HepG2 (cell line): Measurements from ENCODE around the gene ANKRD10. TPM values are rescaled to one million over a fixed set of nuclear protein-coding genes. Genes with fewer than 3 reads are reported as not detected.

ENCODE experiments used
- ATAC-seq: fragments of 200-7000 bp; cut with Tn5 transposase; 3 replicates; pipeline ENCODE4 v1.9.1; 2020; ENCODE audit warnings: mild to moderate bottlenecking, moderate library complexity
- BruUV-seq: library from RNA; stranded (reverse); fragments of 400-500 nt; replicated peaks from 2 replicates; lab custom pipeline; 2021; lab: Mats Ljungman, UMichigan
- CTCF ChIA-PET: fragments of 300-600 bp; formaldehyde crosslinking; extraction: SDS; loops from one replicate; lab custom pipeline; 2021; ENCODE audit warnings: low total read pairs, inconsistent platforms, low intra/inter-chr PET ratio; lab: Yijun Ruan, JAX
- POLR2A ChIA-PET: fragments of 350-600 bp; sonication (Branson Sonifier 250); formaldehyde crosslinking; loops from one replicate; lab custom pipeline; 2020; ENCODE audit warnings: antibody characterized with exemption, inconsistent platforms; lab: Yijun Ruan, JAX
- DNase-seq: peaks from one replicate; pipeline ENCODE4 v3.0.0-alpha.2; 2015; ENCODE audit warnings: low spot score
- FAIRE-seq: peaks from 3 replicates; lab custom pipeline; 2011; peaks lifted over from hg19 to GRCh38; lab: Jason Lieb, UNC
- H2AFZ ChIP-seq: one replicate; pipeline ENCODE4 v1.6.1; 2011; ENCODE audit warnings: low read length, inconsistent platforms
- H3K27ac ChIP-seq: fragments of 300-600 bp; 3 replicates; pipeline ENCODE4 v1.8.0; 2011; ENCODE audit warnings: mixed run types, mild to moderate bottlenecking, mixed read lengths, low read length, inconsistent platforms; ENCODE audit not compliant: insufficient read depth; ENCODE audit errors: extremely low read length
- H3K27me3 ChIP-seq, 2 experiments: fragments of 200-600 bp in 1 of 2; 2 replicates in 1 of 2; 3 replicates in 1 of 2; pipeline versions ENCODE4 v1.6.0 to v1.8.0; 2011; ENCODE audit warnings: low read length in 2 of 2, mild to moderate bottlenecking in 2 of 2, moderate library complexity in 2 of 2, inconsistent platforms in 1 of 2; ENCODE audit not compliant: insufficient read depth in 2 of 2, control insufficient read depth in 1 of 2
- H3K36me3 ChIP-seq, 2 experiments: fragments of 200-600 bp in 1 of 2; replicated peaks in 1 of 2; 2 replicates in 1 of 2; 3 replicates in 1 of 2; pipeline versions ENCODE4 v1.5.1 to v1.8.0; 2011; ENCODE audit warnings: low read length in 2 of 2, inconsistent platforms in 1 of 2; ENCODE audit not compliant: insufficient read depth in 2 of 2, control insufficient read depth in 1 of 2
- H3K4me1 ChIP-seq: 2 replicates; pipeline ENCODE4 v1.5.1; 2012; ENCODE audit warnings: low read length, inconsistent platforms; ENCODE audit not compliant: insufficient read depth
- H3K4me2 ChIP-seq: 2 replicates; pipeline ENCODE4 v1.6.0; 2011; ENCODE audit warnings: low read depth, low read length, inconsistent platforms
- H3K4me3 ChIP-seq, 3 experiments: fragments of 200-600 bp in 1 of 3; sonication (generic), shearing (Covaris generic) in 1 of 3; replicated peaks in 1 of 3; 2 replicates each; pipeline ENCODE4 v1.5.1; 2011 to 2016; ENCODE audit warnings: low read length in 3 of 3, inconsistent platforms in 2 of 3, low read depth in 2 of 3, mild to moderate bottlenecking in 2 of 3, control low read depth in 1 of 3, mixed read lengths in 1 of 3; ENCODE audit not compliant: insufficient read depth in 1 of 3
- H3K79me2 ChIP-seq: one replicate; pipeline ENCODE4 v1.6.1; 2011; ENCODE audit warnings: low read length, inconsistent platforms; ENCODE audit not compliant: insufficient read depth
- H3K9ac ChIP-seq: 2 replicates; pipeline ENCODE4 v1.6.0; 2011; ENCODE audit warnings: mild to moderate bottlenecking, low read depth, low read length, inconsistent platforms; ENCODE audit not compliant: insufficient read depth
- H3K9me3 ChIP-seq: 2 replicates; pipeline ENCODE4 v1.5.1; 2012; ENCODE audit warnings: mild to moderate bottlenecking, low read length
- H4K20me1 ChIP-seq: 2 replicates; pipeline ENCODE4 v1.6.0; 2011; ENCODE audit warnings: inconsistent platforms, mild to moderate bottlenecking, low read length, moderate library complexity; ENCODE audit not compliant: insufficient read depth
- ATRX ChIP-seq: sonication (generic); formaldehyde crosslinking; IDR thresholded peaks from 2 replicates; pipeline ENCODE4 v1.4.0; 2020; ENCODE audit warnings: missing genetic modification reagents, borderline replicate concordance
- NCOA2 ChIP-seq: sonication (generic); formaldehyde crosslinking; IDR thresholded peaks from 2 replicates; pipeline ENCODE4 v1.8.0; 2022; ENCODE audit warnings: inconsistent platforms
- NKX3-1 ChIP-seq: sonication (generic); formaldehyde crosslinking; IDR thresholded peaks from 2 replicates; pipeline ENCODE4 v1.5.0; 2020; ENCODE audit warnings: missing genetic modification reagents
- NPAS2 ChIP-seq: sonication (generic); formaldehyde crosslinking; IDR thresholded peaks from 2 replicates; pipeline ENCODE4 v1.8.0; 2022; ENCODE audit warnings: mild to moderate bottlenecking, missing genetic modification reagents, borderline replicate concordance
- ZC3H4 ChIP-seq: sonication (generic); formaldehyde crosslinking; IDR thresholded peaks from 2 replicates; pipeline ENCODE4 v1.4.0; 2020; ENCODE audit warnings: missing genetic modification reagents, borderline replicate concordance
- WGBS: methylation state at CpG from one replicate; pipeline ENCODE4 v1.1.6; 2017; ENCODE audit warnings: low lambda C conversion rate; 5-methylcytosine and 5-hydroxymethylcytosine counted together
- in situ Hi-C: cut with HindIII; loops from 2 replicates; pipeline ENCODE4 v1.10.0; 2017; ENCODE audit warnings: low pct_unique_long_range_greater_than_20kb; ENCODE audit not compliant: extremely low pct_ligation_motif_present
- intact Hi-C: fragments of 100-400 bp; cut with micrococcal nuclease; formaldehyde crosslinking; loops from one replicate; pipeline ENCODE4 v1.10.0; 2022; ENCODE audit not compliant: unreplicated experiment
- polyA plus RNA-seq, 8 experiments: library from polyadenylated mRNA; depleted of rRNA in 3 of 8; stranded (reverse) in 7 of 8; unstranded in 1 of 8; fragments of >200 nt; fragmentation: Illumina TruSeq in 4 of 8; extraction: Trizol in 4 of 8; gene quantifications; 2 replicates each; pipeline versions ENCODE4 v1.2.1 to v1.2.3, GENCODE V29; 2011 to 2016; ENCODE audit warnings: low read depth in 4 of 8, missing spikeins in 1 of 8, mixed read lengths in 1 of 8; ENCODE audit not compliant: insufficient read depth in 1 of 8
- total RNA-seq, 5 experiments: library from RNA; depleted of rRNA; stranded (reverse); fragments of >200 nt; fragmentation: Illumina TruSeq; extraction: Trizol; gene quantifications; 2 replicates each; pipeline ENCODE4 v1.2.3, GENCODE V29; 2016; ENCODE audit warnings: low read depth in 1 of 5
- TF ChIP-seq, protein P1 (sequence below): sonication (generic); formaldehyde crosslinking; IDR thresholded peaks from 2 replicates; pipeline ENCODE4 v1.4.0; 2020; ENCODE audit warnings: missing genetic modification reagents, borderline replicate concordance
- TF ChIP-seq, protein P2 (sequence below): fragments of 450-650 bp; IDR thresholded peaks from 2 replicates; pipeline ENCODE4 v1.6.1; 2017; ENCODE audit warnings: mild to moderate bottlenecking

ANKRD10 gene
- total and polyA plus RNA-seq, 2 of the 13 experiments (the other 11 are each of a cell fraction or from before 2014, with no cell fraction given): 108 to 115 TPM

DNA sequence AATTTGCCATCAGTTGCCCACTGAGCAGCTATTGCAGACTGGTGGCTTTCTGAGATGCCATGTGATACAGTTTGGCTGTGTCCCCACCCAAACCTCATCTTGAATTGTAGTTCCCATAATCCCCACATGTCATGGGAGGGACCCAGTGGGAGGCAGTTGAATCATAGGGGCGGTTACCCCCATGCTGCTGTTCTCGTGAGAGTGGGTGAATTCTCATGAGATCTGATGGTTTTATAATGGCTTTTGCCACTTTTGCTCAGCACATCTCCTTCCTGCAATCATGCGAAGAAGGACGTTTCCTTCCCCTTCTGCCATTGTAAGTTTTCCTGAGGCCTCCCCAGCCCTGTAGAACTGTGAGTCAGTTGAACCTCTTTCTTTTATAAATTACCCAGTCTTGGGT is 34.8 kb upstream of the ANKRD10 start:
- no peak for FAIRE-seq
- H3K79me2 ChIP-seq: no peaks in the 10 kb centered on the region
- CTCF ChIA-PET: no interaction called here
- in situ Hi-C loops: loop anchor here (10.0 to 25.0 kb wide), 3 partner anchors 85 to 1445 kb away; no protein-coding TSS in a partner anchor
- DNase-seq: no peak
- no peaks in the 10 kb centered on the region for H3K9me3 ChIP-seq
- peaks cover 6 to 21% of the 10 kb centered on the region in 2 experiments; a peak in 2 of 5 replicates for H3K27me3 ChIP-seq
- H3K36me3 ChIP-seq: no peaks in the 10 kb centered on the region
- H3K4me1 ChIP-seq: no peaks in the 10 kb centered on the region
- intact Hi-C loops: loop anchor here (10.0 kb wide), 1 partner anchor 265 kb away; no protein-coding TSS in a partner anchor
- H2AFZ ChIP-seq: no peak overlapping the region
- H4K20me1 ChIP-seq: no peaks in the 10 kb centered on the region
- 32% methylated on average over 4 of the region's 4 CpGs for WGBS
- H3K4me2 ChIP-seq: no peak overlapping the region
- TF ChIP-seq NPAS2 (CRISPR knock-in tag): no peak
- TF ChIP-seq ZC3H4 (CRISPR knock-in tag): no peak
- TF ChIP-seq, protein P1, sequence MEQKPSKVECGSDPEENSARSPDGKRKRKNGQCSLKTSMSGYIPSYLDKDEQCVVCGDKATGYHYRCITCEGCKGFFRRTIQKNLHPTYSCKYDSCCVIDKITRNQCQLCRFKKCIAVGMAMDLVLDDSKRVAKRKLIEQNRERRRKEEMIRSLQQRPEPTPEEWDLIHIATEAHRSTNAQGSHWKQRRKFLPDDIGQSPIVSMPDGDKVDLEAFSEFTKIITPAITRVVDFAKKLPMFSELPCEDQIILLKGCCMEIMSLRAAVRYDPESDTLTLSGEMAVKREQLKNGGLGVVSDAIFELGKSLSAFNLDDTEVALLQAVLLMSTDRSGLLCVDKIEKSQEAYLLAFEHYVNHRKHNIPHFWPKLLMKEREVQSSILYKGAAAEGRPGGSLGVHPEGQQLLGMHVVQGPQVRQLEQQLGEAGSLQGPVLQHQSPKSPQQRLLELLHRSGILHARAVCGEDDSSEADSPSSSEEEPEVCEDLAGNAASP: no peak
- no peak for TF ChIP-seq ATRX (CRISPR knock-in tag)
- TF ChIP-seq NKX3-1 (CRISPR knock-in tag): no peak
- no peak for TF ChIP-seq NCOA2 (CRISPR knock-in tag)
- TF ChIP-seq, protein P2, sequence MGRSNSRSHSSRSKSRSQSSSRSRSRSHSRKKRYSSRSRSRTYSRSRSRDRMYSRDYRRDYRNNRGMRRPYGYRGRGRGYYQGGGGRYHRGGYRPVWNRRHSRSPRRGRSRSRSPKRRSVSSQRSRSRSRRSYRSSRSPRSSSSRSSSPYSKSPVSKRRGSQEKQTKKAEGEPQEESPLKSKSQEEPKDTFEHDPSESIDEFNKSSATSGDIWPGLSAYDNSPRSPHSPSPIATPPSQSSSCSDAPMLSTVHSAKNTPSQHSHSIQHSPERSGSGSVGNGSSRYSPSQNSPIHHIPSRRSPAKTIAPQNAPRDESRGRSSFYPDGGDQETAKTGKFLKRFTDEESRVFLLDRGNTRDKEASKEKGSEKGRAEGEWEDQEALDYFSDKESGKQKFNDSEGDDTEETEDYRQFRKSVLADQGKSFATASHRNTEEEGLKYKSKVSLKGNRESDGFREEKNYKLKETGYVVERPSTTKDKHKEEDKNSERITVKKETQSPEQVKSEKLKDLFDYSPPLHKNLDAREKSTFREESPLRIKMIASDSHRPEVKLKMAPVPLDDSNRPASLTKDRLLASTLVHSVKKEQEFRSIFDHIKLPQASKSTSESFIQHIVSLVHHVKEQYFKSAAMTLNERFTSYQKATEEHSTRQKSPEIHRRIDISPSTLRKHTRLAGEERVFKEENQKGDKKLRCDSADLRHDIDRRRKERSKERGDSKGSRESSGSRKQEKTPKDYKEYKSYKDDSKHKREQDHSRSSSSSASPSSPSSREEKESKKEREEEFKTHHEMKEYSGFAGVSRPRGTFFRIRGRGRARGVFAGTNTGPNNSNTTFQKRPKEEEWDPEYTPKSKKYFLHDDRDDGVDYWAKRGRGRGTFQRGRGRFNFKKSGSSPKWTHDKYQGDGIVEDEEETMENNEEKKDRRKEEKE: no peak
- POLR2A ChIA-PET: no interaction called here
- no peak for ATAC-seq
- no peak overlapping the region for H3K27ac ChIP-seq
- no TSS peak for BruUV-seq
- no peak overlapping the region for H3K9ac ChIP-seq
- H3K4me3 ChIP-seq: no peak overlapping the region
